ENCODE measurements around the gene MAPKAP1. TPM values are rescaled to one million over a fixed set of nuclear protein-coding genes. Genes with fewer than 3 reads are reported as not detected.

Gene MAPKAP1
- total and polyA plus RNA-seq, 9 of the 15 experiments (the other 6 are each of a cell fraction or from before 2014, with no cell fraction given), result 2.6 to 82.1 (median 61.1) TPM

DNA sequence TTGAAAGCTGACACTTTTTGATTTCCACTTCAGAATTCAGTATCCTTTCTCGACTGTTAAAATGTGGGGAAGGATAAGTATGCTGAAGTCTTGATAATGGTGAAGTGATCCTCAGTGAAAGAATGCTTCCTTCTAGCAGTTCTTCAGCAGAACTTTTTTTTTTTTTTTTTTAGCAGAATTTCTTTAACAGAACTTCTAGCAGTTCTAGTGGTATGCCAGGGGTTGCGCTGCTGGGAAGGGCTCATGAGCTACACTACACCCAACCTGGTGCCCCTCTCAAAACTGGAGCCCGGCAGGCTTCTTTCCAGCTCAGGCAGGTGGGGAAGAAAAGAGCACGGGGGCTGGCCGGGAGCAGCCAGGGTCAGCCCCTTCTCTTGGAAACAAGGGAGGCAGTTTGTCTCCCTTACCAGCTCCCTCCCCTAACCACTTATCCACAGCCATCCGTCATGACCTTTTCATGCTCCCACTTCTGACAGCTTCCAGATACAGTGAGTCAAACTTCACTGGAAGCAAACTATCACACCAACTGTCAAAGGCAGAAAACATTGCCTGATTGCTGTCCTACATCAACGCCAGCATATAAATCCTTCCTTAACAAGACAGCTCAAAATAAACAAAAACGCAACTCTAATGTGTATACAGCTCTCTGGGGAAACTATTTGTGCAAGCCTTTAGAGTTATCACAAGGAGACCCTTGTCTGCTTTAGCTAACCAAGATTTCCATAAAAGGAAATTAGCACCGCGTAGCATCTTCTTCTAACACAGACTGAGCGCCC lies 233.9 kb downstream of the MAPKAP1 start (continued):
- TF ChIP-seq ZNF639 (CRISPR knock-in tag; conservative IDR thresholded peaks at IDR 0.05 in 1 of 2, IDR thresholded peaks at IDR 0.05 in 1 of 2), result peak in 1 of 2 experiments; percentile 22; a peak in 1 of 4 replicates
- peak; percentile 74 for TF ChIP-seq NFIC (IDR thresholded peaks at IDR 0.05)
- peak; percentile 58; the same call in 1 of the 2 replicates for TF ChIP-seq EHMT2 (IDR thresholded peaks at IDR 0.05)
- TF ChIP-seq KDM1A (IDR thresholded peaks at IDR 0.05), result peak; percentile 86 to 90
- no peak for TF ChIP-seq PHB2 (IDR thresholded peaks at IDR 0.05; ENCODE audit: low read depth)
- TF ChIP-seq MTA2 (IDR thresholded peaks at IDR 0.05; ENCODE audit: low read depth), result 0 out of 2 replicates have a peak, but pooled peaks have one; percentile 47
- TF ChIP-seq PML (IDR thresholded peaks at IDR 0.05; ENCODE audit: low read length), result peak; percentile 60; the same call in 1 of the 2 replicates
- TF ChIP-seq PBX2 (CRISPR knock-in tag; IDR thresholded peaks at IDR 0.05; ENCODE audit: low read depth), result no peak
- peak; percentile 96 for TF ChIP-seq PBX2 (tag; conservative IDR thresholded peaks at IDR 0.05; ENCODE audit: low read depth)
- TF ChIP-seq EP400 (IDR thresholded peaks at IDR 0.05), result 0 out of 2 replicates have a peak, but pooled peaks have one; percentile 1
- peak; percentile 38; the same call in 1 of the 2 replicates for TF ChIP-seq CC2D1A (IDR thresholded peaks at IDR 0.05)
- peak; percentile 97 for TF ChIP-seq GATAD2A (IDR thresholded peaks at IDR 0.05)
- TF ChIP-seq KDM5B (IDR thresholded peaks at IDR 0.05; ENCODE audit: insufficient replicate concordance, low read depth, low read length), result no peak
- peak; percentile 77; the same call in 1 of the 2 replicates for TF ChIP-seq ZBTB7A (IDR thresholded peaks at IDR 0.05; ENCODE audit: borderline replicate concordance, control insufficient read depth, low read depth, low read length)
- peak; percentile 24; the same call in 1 of the 2 replicates for TF ChIP-seq CXXC5 (CRISPR knock-in tag; IDR thresholded peaks at IDR 0.05)
- peak; percentile 71 to 78; a peak in 3 of 4 replicates for TF ChIP-seq TBL1XR1 (IDR thresholded peaks at IDR 0.05; ENCODE audit: low read length in 2 of 2)
- peak; percentile 70 to 86; a peak in 3 of 4 replicates for TF ChIP-seq RCOR1 (IDR thresholded peaks at IDR 0.05; ENCODE audit: borderline replicate concordance in 1 of 2, low read depth in 2 of 2, low read length in 2 of 2)
- TF ChIP-seq, protein P1, sequence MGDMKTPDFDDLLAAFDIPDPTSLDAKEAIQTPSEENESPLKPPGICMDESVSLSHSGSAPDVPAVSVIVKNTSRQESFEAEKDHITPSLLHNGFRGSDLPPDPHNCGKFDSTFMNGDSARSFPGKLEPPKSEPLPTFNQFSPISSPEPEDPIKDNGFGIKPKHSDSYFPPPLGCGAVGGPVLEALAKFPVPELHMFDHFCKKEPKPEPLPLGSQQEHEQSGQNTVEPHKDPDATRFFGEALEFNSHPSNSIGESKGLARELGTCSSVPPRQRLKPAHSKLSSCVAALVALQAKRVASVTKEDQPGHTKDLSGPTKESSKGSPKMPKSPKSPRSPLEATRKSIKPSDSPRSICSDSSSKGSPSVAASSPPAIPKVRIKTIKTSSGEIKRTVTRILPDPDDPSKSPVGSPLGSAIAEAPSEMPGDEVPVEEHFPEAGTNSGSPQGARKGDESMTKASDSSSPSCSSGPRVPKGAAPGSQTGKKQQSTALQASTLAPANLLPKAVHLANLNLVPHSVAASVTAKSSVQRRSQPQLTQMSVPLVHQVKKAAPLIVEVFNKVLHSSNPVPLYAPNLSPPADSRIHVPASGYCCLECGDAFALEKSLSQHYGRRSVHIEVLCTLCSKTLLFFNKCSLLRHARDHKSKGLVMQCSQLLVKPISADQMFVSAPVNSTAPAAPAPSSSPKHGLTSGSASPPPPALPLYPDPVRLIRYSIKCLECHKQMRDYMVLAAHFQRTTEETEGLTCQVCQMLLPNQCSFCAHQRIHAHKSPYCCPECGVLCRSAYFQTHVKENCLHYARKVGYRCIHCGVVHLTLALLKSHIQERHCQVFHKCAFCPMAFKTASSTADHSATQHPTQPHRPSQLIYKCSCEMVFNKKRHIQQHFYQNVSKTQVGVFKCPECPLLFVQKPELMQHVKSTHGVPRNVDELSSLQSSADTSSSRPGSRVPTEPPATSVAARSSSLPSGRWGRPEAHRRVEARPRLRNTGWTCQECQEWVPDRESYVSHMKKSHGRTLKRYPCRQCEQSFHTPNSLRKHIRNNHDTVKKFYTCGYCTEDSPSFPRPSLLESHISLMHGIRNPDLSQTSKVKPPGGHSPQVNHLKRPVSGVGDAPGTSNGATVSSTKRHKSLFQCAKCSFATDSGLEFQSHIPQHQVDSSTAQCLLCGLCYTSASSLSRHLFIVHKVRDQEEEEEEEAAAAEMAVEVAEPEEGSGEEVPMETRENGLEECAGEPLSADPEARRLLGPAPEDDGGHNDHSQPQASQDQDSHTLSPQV (IDR thresholded peaks at IDR 0.05), result 0 out of 2 replicates have a peak, but pooled peaks have one; percentile 6

Measured in K562 (cell line).